WTC11 (cell line): ENCODE results near the gene PDK1. TPM values are rescaled to one million over a fixed set of nuclear protein-coding genes. Genes with fewer than 3 reads are reported as not detected.

Source experiments
- ATAC-seq: fragments of 200-7000 bp; cut with Tn5 transposase; 2 replicates; pipeline ENCODE4 v1.10.0; 2021; ENCODE audit warnings: mild to moderate bottlenecking, moderate library complexity
- CTCF ChIA-PET: fragments of 300-600 bp; sonication (Branson Sonifier 250); formaldehyde crosslinking; loops from one replicate; lab custom pipeline; 2021; ENCODE audit warnings: antibody characterized with exemption; lab: Charles Lee
- POLR2A ChIA-PET: fragments of 350-600 bp; sonication (Branson Sonifier 250); formaldehyde crosslinking; loops from one replicate; lab custom pipeline; 2021; ENCODE audit warnings: antibody characterized with exemption; lab: Charles Lee
- DNase-seq: peaks from one replicate; pipeline ENCODE4 v3.0.0; 2021; ENCODE audit warnings: low spot score
- H3K27ac Mint-ChIP-seq: 2 replicates; pipeline ENCODE4 v1.8.0; 2021; ENCODE audit warnings: mixed read lengths
- H3K27me3 Mint-ChIP-seq: 2 replicates; pipeline ENCODE4 v1.8.0; 2021; ENCODE audit warnings: low read depth, mild to moderate bottlenecking, moderate library complexity, mixed read lengths
- H3K36me3 Mint-ChIP-seq: 2 replicates; pipeline ENCODE4 v1.8.0; 2021; ENCODE audit warnings: mixed read lengths
- H3K4me1 Mint-ChIP-seq: 2 replicates; pipeline ENCODE4 v1.8.0; 2022; ENCODE audit warnings: mixed read lengths
- H3K4me3 Mint-ChIP-seq: 2 replicates; pipeline ENCODE4 v1.8.0; 2021; ENCODE audit warnings: mild to moderate bottlenecking, moderate library complexity, mixed read lengths
- H3K9me3 Mint-ChIP-seq: 2 replicates; pipeline ENCODE4 v1.8.0; 2021; ENCODE audit warnings: mixed read lengths
- CREB1 ChIP-seq: sonication (generic); formaldehyde crosslinking; IDR thresholded peaks from 2 replicates; pipeline ENCODE4 v1.8.0; 2023; ENCODE audit warnings: mild to moderate bottlenecking, missing genetic modification reagents
- FOXP1 ChIP-seq: sonication (generic); formaldehyde crosslinking; IDR thresholded peaks from 2 replicates; pipeline ENCODE4 v1.8.0; 2022; ENCODE audit warnings: missing genetic modification reagents, mild to moderate bottlenecking, moderate library complexity, borderline replicate concordance
- GRHL2 ChIP-seq: fragments of 250-450 bp; sonication (Bioruptor Pico); IDR thresholded peaks from 2 replicates; pipeline ENCODE4 v1.8.0; 2022; ENCODE audit warnings: mild to moderate bottlenecking, moderate library complexity; ENCODE audit not compliant: insufficient replicate concordance, severe bottlenecking
- GTF2I ChIP-seq: fragments of 250-450 bp; sonication (Bioruptor Pico); conservative IDR thresholded peaks from 2 replicates; pipeline ENCODE4 v1.4.0; 2021; ENCODE audit warnings: mild to moderate bottlenecking
- JAZF1 ChIP-seq: fragments of 250-450 bp; sonication (Bioruptor Pico); IDR thresholded peaks from 2 replicates; pipeline ENCODE4 v1.9.0; 2021; ENCODE audit warnings: moderate library complexity, mild to moderate bottlenecking, inconsistent platforms
- JUN ChIP-seq: sonication (generic); formaldehyde crosslinking; IDR thresholded peaks from 2 replicates; pipeline ENCODE4 v1.8.0; 2023; ENCODE audit warnings: mild to moderate bottlenecking, missing genetic modification reagents
- NFE2L1 ChIP-seq: sonication (generic); formaldehyde crosslinking; IDR thresholded peaks from 2 replicates; pipeline ENCODE4 v1.8.1; 2023; ENCODE audit warnings: missing genetic modification reagents
- NFYB ChIP-seq: sonication (generic); formaldehyde crosslinking; conservative IDR thresholded peaks from 2 replicates; pipeline ENCODE4 v1.8.0; 2022; ENCODE audit warnings: low read depth, missing genetic modification reagents
- TCF7 ChIP-seq: sonication (generic); formaldehyde crosslinking; IDR thresholded peaks from 2 replicates; pipeline ENCODE4 v1.8.0; 2022; ENCODE audit warnings: mild to moderate bottlenecking, low read depth, missing genetic modification reagents, moderate library complexity
- TEAD4 ChIP-seq: sonication (generic); formaldehyde crosslinking; IDR thresholded peaks from 2 replicates; pipeline ENCODE4 v1.8.0; 2022; ENCODE audit warnings: mild to moderate bottlenecking, missing genetic modification reagents
- TP53 ChIP-seq: sonication (generic); formaldehyde crosslinking; IDR thresholded peaks from 2 replicates; pipeline ENCODE4 v1.8.1; 2023; ENCODE audit warnings: mild to moderate bottlenecking, missing genetic modification reagents
- ZBTB21 ChIP-seq: sonication (generic); formaldehyde crosslinking; IDR thresholded peaks from 2 replicates; pipeline ENCODE4 v1.8.1; 2023; ENCODE audit warnings: mild to moderate bottlenecking, missing genetic modification reagents, borderline replicate concordance
- ZNF138 ChIP-seq: sonication (generic); formaldehyde crosslinking; conservative IDR thresholded peaks from 2 replicates; pipeline ENCODE4 v1.8.1; 2022; ENCODE audit warnings: mild to moderate bottlenecking, moderate library complexity, missing genetic modification reagents
- ZNF263 ChIP-seq: sonication (generic); formaldehyde crosslinking; IDR thresholded peaks from 2 replicates; pipeline ENCODE4 v1.8.1; 2022; ENCODE audit warnings: low read depth, mild to moderate bottlenecking, moderate library complexity, missing genetic modification reagents
- ZNF423 ChIP-seq: fragments of 250-450 bp; sonication (Bioruptor Pico); IDR thresholded peaks from 2 replicates; pipeline ENCODE4 v2.1.2; 2022; ENCODE audit warnings: mild to moderate bottlenecking, moderate library complexity
- total RNA-seq: library from RNA; stranded (reverse); gene quantifications from 3 replicates; pipeline ENCODE4 v1.2.3, GENCODE V29; 2021
- TF ChIP-seq, protein P1 (sequence below): fragments of 250-450 bp; sonication (Bioruptor Pico); IDR thresholded peaks from 2 replicates; pipeline ENCODE4 v2.1.2; 2022; ENCODE audit warnings: mild to moderate bottlenecking, moderate library complexity
- TF ChIP-seq, protein P2 (sequence below): sonication (generic); formaldehyde crosslinking; IDR thresholded peaks from 2 replicates; pipeline ENCODE4 v1.8.0; 2023; ENCODE audit warnings: missing genetic modification reagents
- TF ChIP-seq, protein P3 (sequence below): sonication (generic); formaldehyde crosslinking; IDR thresholded peaks from 2 replicates; pipeline ENCODE4 v1.8.0; 2023; ENCODE audit warnings: missing genetic modification reagents, mild to moderate bottlenecking, borderline replicate concordance
- TF ChIP-seq, protein P4 (sequence below): sonication (generic); formaldehyde crosslinking; IDR thresholded peaks from 2 replicates; pipeline ENCODE4 v1.8.0; 2022; ENCODE audit warnings: mild to moderate bottlenecking, missing genetic modification reagents
- TF ChIP-seq, protein P5 (sequence below): sonication (generic); formaldehyde crosslinking; IDR thresholded peaks from 2 replicates; pipeline ENCODE4 v1.8.1; 2022; ENCODE audit warnings: mild to moderate bottlenecking, moderate library complexity, missing genetic modification reagents
- TF ChIP-seq, protein P6 (sequence below): fragments of 250-450 bp; sonication (Bioruptor Pico); IDR thresholded peaks from 2 replicates; pipeline ENCODE4 v1.9.0; 2021; ENCODE audit warnings: mild to moderate bottlenecking
- TF ChIP-seq, protein P7 (sequence below): sonication (generic); formaldehyde crosslinking; IDR thresholded peaks from 2 replicates; pipeline ENCODE4 v1.8.1; 2022; ENCODE audit warnings: missing genetic modification reagents, borderline replicate concordance

The PDK1 gene
- total RNA-seq, 1 experiment from 2014 or later, result 22.9 TPM

DNA sequence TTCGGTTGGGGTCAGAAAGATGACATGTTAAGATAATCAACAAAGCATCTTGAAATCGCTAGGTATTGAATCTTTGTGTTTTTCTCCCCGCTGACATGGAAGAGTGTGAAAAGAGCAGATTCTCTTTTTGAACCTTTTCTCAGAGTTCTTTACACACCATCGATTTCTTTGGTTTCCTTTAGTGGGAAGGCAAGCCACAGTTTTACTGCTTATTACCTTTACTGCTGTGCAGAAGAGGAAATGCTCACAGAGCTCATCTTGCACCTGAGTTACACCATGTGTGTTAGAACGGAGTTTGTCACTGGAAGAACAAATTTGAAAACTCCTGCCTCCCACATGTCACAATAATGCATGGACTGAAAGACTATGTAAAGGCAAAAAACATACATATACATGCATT is 45.3 kb upstream of the PDK1 start (continued):
- TF ChIP-seq, protein P1, sequence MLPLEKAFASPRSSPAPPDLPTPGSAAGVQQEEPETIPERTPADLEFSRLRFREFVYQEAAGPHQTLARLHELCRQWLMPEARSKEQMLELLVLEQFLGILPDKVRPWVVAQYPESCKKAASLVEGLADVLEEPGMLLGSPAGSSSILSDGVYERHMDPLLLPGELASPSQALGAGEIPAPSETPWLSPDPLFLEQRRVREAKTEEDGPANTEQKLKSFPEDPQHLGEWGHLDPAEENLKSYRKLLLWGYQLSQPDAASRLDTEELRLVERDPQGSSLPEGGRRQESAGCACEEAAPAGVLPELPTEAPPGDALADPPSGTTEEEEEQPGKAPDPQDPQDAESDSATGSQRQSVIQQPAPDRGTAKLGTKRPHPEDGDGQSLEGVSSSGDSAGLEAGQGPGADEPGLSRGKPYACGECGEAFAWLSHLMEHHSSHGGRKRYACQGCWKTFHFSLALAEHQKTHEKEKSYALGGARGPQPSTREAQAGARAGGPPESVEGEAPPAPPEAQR (CRISPR knock-in tag), result no peak
- TF ChIP-seq, protein P2, sequence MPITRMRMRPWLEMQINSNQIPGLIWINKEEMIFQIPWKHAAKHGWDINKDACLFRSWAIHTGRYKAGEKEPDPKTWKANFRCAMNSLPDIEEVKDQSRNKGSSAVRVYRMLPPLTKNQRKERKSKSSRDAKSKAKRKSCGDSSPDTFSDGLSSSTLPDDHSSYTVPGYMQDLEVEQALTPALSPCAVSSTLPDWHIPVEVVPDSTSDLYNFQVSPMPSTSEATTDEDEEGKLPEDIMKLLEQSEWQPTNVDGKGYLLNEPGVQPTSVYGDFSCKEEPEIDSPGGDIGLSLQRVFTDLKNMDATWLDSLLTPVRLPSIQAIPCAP (CRISPR knock-in tag), result no peak
- no peak for TF ChIP-seq TEAD4 (CRISPR knock-in tag)
- TF ChIP-seq ZNF263 (CRISPR knock-in tag), result no peak
- TF ChIP-seq GRHL2 (CRISPR knock-in tag), result no peak
- no peak for TF ChIP-seq FOXP1 (CRISPR knock-in tag)
- TF ChIP-seq JAZF1 (CRISPR knock-in tag), result no peak
- no peak for TF ChIP-seq GTF2I (CRISPR knock-in tag)
- TF ChIP-seq NFE2L1 (CRISPR knock-in tag), result no peak
- no peak for TF ChIP-seq TCF7 (CRISPR knock-in tag)
- TF ChIP-seq, protein P3, sequence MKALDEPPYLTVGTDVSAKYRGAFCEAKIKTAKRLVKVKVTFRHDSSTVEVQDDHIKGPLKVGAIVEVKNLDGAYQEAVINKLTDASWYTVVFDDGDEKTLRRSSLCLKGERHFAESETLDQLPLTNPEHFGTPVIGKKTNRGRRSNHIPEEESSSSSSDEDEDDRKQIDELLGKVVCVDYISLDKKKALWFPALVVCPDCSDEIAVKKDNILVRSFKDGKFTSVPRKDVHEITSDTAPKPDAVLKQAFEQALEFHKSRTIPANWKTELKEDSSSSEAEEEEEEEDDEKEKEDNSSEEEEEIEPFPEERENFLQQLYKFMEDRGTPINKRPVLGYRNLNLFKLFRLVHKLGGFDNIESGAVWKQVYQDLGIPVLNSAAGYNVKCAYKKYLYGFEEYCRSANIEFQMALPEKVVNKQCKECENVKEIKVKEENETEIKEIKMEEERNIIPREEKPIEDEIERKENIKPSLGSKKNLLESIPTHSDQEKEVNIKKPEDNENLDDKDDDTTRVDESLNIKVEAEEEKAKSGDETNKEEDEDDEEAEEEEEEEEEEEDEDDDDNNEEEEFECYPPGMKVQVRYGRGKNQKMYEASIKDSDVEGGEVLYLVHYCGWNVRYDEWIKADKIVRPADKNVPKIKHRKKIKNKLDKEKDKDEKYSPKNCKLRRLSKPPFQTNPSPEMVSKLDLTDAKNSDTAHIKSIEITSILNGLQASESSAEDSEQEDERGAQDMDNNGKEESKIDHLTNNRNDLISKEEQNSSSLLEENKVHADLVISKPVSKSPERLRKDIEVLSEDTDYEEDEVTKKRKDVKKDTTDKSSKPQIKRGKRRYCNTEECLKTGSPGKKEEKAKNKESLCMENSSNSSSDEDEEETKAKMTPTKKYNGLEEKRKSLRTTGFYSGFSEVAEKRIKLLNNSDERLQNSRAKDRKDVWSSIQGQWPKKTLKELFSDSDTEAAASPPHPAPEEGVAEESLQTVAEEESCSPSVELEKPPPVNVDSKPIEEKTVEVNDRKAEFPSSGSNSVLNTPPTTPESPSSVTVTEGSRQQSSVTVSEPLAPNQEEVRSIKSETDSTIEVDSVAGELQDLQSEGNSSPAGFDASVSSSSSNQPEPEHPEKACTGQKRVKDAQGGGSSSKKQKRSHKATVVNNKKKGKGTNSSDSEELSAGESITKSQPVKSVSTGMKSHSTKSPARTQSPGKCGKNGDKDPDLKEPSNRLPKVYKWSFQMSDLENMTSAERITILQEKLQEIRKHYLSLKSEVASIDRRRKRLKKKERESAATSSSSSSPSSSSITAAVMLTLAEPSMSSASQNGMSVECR (CRISPR knock-in tag), result no peak

DNA sequence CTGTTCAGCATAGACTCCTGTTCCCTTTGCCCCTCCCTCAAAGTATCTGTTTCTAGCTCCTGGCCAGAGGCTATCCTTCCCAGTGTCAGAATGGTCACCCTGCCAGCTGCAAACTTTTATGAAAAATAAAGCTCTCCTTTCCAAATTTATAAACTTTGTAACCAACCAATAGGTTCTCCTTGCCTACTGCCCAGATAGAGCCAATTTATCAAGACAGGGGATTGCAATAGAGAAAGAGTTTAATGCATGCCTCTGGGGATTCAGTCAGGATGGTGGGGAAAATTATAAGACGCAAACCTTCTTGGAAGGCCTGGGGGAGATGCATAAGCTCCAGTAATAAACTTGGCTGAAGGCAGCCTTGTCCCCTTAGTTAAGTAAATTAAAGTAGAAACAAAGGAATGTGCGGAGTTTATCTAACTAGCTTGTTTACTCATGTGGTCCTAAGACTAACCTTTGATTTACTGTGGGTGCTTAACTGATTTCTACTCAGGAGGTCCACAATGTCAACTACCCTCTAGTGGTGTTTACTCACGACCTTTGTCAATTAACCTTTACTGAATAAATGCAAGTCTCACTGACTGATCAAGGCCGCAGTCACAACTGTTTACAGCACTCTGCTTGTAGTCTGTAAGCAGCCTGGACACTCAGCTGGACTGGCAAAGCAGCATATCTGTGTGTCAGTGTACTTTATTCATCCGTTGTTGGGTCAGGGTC is 42.9 kb upstream of the PDK1 start:
- H3K27me3 Mint-ChIP-seq, result no peaks in the 10 kb centered on the region
- H3K27ac Mint-ChIP-seq, result no peak overlapping the region
- CTCF ChIA-PET, result interaction anchor here (1.7 kb wide), 1 partner anchor 162 kb away, joined by 6 read pairs; no protein-coding TSS in a partner anchor
- peaks cover 9% of the 10 kb centered on the region; the same call in 1 of the 2 replicates for H3K4me1 Mint-ChIP-seq
- ATAC-seq (no peak), DNase-seq (no peak)
- H3K4me3 Mint-ChIP-seq, result no peak overlapping the region
- H3K9me3 Mint-ChIP-seq, result peaks cover 69% of the 10 kb centered on the region
- H3K36me3 Mint-ChIP-seq, result peaks cover 55% of the 10 kb centered on the region
- POLR2A ChIA-PET, result no interaction called here
- TF ChIP-seq NFE2L1 (CRISPR knock-in tag) (no peak), JUN (CRISPR knock-in tag) (no peak), NFYB (CRISPR knock-in tag) (no peak), ZNF138 (CRISPR knock-in tag) (no peak), TP53 (CRISPR knock-in tag) (no peak), ZNF423 (no peak), CREB1 (CRISPR knock-in tag) (no peak), ZBTB21 (no peak)
- TF ChIP-seq, protein P4, sequence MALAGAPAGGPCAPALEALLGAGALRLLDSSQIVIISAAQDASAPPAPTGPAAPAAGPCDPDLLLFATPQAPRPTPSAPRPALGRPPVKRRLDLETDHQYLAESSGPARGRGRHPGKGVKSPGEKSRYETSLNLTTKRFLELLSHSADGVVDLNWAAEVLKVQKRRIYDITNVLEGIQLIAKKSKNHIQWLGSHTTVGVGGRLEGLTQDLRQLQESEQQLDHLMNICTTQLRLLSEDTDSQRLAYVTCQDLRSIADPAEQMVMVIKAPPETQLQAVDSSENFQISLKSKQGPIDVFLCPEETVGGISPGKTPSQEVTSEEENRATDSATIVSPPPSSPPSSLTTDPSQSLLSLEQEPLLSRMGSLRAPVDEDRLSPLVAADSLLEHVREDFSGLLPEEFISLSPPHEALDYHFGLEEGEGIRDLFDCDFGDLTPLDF (CRISPR knock-in tag), result no peak
- TF ChIP-seq, protein P2 (CRISPR knock-in tag), result no peak
- TF ChIP-seq, protein P5, sequence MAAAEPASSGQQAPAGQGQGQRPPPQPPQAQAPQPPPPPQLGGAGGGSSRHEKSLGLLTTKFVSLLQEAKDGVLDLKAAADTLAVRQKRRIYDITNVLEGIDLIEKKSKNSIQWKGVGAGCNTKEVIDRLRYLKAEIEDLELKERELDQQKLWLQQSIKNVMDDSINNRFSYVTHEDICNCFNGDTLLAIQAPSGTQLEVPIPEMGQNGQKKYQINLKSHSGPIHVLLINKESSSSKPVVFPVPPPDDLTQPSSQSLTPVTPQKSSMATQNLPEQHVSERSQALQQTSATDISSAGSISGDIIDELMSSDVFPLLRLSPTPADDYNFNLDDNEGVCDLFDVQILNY, result no peak
- TF ChIP-seq, protein P6, sequence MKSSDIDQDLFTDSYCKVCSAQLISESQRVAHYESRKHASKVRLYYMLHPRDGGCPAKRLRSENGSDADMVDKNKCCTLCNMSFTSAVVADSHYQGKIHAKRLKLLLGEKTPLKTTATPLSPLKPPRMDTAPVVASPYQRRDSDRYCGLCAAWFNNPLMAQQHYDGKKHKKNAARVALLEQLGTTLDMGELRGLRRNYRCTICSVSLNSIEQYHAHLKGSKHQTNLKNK (CRISPR knock-in tag), result no peak
- TF ChIP-seq, protein P7, sequence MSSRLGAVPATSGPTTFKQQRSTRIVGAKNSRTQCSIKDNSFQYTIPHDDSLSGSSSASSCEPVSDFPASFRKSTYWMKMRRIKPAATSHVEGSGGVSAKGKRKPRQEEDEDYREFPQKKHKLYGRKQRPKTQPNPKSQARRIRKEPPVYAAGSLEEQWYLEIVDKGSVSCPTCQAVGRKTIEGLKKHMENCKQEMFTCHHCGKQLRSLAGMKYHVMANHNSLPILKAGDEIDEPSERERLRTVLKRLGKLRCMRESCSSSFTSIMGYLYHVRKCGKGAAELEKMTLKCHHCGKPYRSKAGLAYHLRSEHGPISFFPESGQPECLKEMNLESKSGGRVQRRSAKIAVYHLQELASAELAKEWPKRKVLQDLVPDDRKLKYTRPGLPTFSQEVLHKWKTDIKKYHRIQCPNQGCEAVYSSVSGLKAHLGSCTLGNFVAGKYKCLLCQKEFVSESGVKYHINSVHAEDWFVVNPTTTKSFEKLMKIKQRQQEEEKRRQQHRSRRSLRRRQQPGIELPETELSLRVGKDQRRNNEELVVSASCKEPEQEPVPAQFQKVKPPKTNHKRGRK, result no peak
